Epidermal melanocyte (primary cell): ENCODE measurements around the gene S100A12.

Source experiments
- DNase-seq: peaks from one replicate; pipeline ENCODE4 v3.0.0; 2011; ENCODE audit warnings: low spot score; ENCODE audit not compliant: insufficient read length

S100A12 gene

DNA sequence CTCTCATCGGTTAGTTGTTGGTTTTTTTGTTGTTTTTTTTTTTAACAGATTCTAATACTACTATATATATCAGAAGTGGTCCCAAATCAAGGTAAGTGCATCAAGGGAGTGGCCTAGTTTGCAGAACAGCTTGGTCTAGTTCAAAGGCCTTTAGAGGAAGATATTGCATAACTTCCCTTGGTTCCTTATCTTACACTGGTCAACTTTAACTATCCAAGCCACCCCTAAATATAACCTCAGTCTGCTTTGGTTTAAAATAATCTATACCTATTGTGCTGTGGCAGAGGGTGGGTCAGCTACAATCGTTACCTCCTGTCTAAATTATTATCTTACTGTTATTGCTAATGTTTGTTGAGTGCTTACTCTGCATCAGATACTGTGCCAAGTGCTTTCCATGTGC, 6.9 kb downstream of the S100A12 start:
- no peak for DNase-seq

DNA sequence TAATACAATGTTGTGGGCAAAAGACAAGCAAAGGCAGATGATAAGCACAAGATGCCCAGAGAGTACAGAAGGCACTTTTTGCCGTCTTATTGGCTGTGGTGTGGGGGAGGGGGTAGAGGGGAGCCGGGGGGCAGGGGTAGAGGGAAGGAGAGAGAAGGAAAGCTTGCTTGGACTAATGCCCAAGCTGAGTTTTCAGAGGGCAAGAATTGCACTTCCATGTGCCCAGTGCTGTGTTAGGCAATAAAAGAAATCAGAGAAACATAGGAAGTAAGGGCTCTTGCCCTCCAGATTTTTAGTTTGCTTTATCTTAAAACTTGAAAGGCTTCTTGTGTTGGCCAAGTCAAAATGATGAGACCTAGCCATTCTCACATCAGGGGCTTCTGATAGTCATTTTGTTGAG, 8.3 kb downstream of the S100A12 start:
- no peak for DNase-seq

DNA sequence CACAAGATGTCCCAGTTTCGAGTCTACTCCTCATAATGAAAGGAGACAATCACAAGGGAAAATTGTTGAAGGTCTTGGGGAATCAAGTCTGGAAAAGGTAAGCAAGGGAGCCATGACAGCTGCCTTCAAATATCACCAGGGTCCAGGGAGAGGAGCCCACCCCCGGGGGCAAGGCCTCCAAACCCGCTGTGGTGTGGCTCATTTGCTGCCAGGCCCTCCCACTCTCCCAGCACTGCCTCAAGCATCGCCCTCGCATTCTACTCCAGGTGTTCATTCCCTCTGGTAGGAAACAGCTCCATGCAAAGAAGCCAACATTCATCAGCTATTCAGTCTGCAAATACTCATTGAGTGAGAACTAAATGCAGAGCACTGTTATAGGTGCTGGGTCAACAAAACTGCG, 9.2 kb downstream of the S100A12 start:
- DNase-seq: no peak

DNA sequence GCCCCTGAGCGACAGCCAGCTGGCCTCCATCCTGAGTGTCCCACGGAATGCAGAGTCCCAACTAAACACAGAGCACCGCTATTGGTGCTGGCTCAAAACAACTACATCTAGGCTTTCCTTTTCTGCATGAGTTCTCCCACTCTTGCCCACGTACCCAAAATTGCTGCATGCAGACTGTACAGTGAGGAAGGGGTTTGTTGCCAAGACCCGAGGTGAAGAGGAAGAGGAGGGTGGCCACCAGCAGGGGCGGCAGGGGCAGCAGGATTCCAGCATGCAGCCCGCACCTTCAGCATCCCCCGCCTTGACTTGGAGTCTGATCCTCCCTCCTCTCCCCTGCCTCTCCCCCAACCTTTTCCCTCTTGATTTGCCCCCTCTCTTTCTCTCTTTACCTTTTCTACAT, 9.7 kb downstream of the S100A12 start:
- no peak for DNase-seq

DNA sequence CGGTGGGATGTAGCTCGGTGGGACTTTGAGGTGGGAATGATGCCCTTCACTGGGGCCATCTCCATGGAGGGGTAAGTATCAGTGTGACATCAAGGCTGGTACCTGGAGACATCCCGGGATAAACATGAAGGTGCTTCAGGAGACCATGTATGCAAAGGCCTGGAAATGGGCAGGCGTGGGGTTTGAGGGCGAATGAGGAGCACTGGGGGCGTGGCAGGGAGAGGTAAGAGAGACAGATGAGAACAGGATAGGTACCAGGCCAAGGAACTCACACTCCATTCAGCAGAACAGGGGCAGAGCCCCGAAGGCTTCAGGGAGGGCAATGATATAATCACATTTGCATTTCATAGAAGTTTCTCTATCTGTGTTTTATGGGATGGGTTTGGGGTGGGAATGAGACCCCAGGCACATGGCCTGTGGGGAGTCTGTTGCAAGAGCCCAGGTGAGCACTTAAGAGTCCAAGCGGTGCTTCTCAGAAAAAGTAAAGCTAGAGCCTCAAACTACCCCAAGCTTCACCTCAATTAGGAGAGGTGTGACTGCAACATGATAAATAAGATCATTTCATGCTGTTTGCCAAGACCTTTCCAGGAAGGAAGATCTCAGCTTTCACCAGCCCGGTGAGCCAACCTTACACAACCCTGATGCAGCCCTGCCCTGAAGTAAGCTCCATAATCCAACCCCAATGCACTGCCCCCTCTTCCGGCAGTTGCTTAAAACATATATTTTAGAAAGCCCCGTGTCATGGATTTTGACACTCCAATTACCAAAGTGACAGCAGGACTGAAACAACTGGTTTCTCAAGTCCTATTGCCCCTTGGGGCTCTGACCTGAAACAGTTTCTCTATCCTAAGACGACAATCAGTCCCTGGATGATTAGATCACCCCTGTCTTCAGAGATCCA, 10.4 kb downstream of the S100A12 start:
- no peak for DNase-seq

DNA sequence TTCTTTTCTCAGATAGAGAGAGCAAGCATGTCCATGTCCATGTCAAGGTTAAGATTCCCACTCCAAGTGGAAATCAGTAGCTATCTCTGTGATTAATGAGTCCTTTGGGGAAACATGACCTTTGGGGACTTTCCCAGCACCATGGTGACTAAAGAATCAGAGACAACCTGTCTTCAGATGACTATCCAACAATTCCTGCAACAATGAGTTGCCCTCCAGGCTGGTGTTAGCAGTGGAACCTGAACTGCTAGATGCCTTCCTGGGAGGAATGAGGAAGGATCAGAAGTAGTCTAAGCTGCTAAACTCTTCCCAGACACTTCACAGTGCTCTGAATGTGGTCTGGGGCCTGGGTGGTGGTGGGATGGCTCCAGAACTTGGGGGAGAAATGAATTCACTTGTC, 11.3 kb downstream of the S100A12 start:
- DNase-seq: no peak

DNA sequence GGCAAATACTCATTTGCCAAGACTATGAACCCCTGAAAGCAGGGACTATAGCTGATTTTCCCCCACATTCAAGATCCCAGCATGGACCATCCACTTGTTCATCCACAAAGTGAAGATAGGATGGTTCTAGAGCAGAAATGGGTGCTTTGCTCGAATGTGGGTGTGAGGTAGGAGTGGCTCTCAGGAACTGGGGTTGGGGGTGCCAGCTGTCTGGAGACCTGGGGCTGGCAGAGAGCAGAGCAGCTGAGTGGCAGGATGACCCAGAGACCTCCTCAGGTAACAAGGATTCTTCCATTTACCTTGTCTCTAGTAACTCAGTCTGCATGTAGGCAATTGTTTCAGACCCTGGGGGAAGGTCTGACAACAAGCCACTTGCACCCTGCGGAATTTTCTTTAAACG, 11.8 kb downstream of the S100A12 start:
- no peak for DNase-seq

DNA sequence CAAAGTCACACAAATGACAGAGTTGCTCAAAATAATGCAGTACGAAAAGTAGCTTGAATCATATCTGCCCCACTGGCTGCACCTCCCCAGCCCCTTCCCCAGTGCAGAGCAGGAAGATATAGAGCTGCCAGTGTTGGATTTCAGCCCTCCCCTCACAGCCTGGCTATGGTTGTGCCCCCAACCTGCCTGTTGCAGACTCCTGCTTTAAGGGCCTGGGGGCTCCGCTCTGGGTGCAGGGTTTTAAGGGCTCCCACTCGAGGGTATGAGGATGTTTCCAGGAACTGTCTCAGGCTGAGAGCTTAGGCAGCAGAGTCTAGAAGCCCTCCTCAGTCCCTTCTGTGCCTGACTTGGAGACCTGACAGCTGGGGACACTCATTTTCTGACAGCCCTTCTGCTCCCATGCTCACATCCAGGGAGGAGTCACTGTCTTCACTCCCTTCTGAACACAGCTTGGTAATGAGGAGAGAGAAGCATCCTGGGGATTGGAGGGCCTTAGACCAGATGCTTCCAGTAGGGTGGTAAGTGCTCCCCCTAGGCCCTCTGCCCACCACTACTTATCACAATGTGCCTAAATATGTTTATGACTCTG, 13.1 kb downstream of the S100A12 start:
- no peak for DNase-seq

DNA sequence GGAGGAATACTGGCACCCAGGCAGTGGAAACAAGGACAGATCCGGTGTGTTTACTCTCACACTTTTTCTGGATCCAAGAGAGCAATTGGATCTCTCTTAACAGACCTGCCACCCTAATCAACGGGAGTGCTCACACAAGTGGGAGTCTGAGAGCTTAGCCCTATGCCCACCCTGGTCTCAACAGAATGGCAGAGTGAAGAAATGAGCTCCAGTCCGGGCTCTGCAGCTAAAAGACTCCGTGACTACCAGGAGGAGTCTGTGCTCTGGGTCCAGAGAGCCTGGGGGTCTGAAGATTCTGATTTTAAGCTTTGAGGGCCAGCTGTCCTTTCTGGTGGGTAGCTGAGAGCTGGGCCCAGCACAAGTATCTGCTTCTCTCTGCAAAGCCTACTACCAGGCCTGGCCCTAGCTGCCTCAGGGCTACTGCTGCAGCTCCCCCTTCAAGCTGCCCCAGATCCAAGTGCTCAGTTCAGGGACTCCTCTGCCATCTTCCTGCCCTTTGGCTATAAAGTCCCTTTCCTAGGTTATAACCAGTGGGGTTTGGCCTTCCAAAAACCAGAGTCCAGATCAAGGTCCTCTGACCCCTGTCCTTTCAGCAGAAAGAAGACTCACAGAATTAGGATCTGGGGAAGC, 13.8 kb downstream of the S100A12 start:
- DNase-seq: no peak

DNA sequence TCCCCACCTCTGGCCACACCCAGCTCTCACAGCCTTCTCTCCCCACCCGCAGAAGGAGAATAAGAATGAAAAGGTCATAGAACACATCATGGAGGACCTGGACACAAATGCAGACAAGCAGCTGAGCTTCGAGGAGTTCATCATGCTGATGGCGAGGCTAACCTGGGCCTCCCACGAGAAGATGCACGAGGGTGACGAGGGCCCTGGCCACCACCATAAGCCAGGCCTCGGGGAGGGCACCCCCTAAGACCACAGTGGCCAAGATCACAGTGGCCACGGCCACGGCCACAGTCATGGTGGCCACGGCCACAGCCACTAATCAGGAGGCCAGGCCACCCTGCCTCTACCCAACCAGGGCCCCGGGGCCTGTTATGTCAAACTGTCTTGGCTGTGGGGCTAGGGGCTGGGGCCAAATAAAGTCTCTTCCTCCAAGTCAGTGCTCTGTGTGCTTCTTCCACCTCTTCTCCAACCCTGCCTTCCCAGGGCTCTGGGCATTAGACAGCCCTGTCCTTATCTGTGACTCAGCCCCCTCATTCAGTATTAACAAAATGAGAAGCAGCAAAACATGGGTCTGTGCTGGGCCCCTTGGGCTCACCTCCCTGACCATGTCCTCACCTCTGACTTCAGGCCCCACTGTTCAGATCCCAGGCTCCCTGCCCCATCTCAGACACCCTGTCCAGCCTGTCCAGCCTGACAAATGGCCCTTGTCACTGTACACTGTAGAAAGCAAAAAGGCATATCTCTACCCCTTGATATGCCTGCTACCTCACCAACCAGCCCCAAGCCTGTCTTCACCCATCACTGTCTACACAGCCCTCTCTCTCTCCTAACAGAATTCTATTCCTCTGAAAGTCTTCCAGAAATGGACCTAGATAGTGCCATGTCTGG, 14.6 kb downstream of the S100A12 start:
- DNase-seq: no peak

DNA sequence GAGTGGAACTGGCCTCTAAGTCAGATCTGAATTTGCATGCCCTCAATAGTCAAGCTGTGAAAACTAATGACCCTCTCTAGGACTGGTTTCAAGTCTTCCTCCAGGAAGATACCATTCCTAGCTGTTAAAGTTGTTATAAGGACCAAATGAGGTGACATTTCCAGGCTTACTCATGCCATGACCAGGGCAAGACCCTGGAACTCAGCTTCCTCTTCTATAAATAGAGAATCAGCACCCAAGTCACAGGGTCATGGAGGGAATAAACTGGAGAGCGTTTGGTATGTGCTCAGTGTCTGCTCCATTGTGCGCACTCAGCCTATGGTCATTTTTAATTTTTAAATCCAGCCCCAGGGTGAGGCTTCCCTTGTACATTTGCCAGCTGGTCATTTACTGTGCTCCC, 15.2 kb downstream of the S100A12 start:
- no peak for DNase-seq

DNA sequence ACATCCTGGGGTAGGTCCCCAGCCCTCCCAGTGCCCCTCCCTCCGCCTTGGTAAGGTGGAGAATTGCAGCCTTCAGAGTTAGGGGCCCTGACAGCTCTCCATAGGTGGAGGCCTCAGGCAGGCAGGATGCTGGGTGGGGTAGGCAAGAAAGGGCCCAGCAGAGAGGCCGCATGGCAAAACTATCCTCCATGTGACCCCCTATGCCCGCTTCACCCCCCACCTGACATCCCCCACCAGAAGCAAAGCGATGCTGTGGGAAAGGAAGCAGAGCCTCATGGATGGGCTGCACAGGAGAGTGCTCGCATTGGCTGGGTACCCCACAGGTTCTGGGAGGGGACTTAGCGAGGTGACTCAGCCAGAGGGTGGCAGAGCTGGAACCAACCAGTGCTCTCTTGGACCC, 16.2 kb downstream of the S100A12 start:
- no peak for DNase-seq

DNA sequence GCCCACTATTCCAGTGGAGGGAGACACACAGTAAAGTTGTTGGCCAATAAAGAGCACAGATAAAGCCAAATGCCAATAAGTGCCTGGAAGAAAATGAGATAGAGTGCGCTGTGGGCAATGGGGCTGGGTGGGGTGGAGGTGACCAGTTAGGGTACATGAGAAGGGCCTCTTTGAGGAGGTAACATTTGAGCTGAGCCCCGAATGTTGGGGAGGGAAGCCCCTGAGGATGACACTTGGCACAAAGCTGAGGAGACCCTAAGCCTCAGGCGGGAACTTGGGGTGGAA, 16.8 kb downstream of the S100A12 start:
- DNase-seq: no peak

DNA sequence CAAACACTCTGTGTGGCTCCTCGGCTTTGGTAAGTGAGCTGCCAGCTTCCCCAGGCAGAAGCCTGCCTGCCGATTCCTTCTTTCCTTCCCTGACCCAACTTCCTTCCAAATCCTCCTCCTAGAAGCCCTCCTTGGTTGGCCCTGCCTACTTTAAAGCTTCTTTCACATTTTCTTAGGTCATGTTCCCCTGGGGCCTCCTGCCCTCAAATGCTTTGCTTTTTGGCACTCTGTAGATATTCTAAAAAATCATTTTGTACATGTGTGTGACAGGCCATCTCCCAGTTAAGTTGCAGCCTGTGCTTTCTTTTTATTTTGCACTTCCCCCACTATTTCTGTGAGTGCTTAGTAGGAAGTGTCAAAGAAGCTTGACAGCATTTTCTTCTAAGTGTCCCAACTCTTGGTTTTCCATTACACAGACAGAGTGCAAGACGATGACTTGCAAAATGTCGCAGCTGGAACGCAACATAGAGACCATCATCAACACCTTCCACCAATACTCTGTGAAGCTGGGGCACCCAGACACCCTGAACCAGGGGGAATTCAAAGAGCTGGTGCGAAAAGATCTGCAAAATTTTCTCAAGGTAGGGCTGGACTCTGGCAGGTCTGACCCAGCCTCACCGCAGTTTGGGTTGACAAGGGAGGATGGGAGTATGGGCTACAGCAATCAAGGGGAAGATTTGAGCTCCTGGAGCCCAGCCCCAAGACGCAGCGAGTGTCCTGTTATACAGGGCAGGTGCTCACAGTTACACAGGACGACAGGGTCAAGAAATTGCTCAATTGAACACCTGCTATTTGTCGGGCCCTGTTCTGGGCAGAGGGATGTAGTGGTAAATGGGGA, 17.3 kb downstream of the S100A12 start, which contains the start of gene S100A9:
Gene S100A9, plus strand, starts transcription at position 2 of the 838 bp plus-strand sequence. Its CDS starts 430 bp downstream, at position 432.
- DNase-seq: no peak

DNA sequence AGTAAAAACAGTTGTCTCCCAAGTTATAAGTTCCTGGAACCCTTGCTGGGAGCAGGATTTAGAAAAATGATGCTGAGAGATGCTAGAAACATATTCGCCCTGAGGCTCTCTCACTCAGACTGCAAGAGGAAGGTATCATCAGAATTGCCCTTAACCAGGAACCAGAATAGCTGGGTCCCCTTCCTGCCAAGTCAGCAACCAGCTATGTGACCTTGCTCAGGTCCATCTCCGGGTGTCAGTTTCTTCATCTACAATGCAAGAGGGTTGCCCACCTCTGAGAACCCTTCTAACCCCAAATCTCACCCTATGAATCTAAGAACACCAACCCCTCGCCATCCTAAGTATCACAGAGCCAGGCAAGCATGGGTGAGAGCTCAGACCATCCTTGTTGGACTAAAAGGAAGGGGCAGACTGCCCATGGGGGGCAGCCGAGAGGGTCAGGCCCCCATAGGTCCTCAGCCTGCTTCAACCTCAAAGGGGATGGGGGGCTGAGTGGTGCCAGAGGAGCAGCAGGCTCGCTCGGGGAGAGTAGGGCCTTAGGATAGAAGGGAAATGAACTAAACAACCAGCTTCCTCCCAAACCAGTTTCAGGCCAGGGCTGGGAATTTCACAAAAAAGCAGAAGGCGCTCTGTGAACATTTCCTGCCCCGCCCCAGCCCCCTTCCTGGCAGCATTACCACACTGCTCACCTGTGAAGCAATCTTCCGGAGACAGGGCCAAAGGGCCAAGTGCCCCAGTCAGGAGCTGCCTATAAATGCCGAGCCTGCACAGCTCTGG, 18.2 kb downstream of the S100A12 start:
- DNase-seq: no peak

DNA sequence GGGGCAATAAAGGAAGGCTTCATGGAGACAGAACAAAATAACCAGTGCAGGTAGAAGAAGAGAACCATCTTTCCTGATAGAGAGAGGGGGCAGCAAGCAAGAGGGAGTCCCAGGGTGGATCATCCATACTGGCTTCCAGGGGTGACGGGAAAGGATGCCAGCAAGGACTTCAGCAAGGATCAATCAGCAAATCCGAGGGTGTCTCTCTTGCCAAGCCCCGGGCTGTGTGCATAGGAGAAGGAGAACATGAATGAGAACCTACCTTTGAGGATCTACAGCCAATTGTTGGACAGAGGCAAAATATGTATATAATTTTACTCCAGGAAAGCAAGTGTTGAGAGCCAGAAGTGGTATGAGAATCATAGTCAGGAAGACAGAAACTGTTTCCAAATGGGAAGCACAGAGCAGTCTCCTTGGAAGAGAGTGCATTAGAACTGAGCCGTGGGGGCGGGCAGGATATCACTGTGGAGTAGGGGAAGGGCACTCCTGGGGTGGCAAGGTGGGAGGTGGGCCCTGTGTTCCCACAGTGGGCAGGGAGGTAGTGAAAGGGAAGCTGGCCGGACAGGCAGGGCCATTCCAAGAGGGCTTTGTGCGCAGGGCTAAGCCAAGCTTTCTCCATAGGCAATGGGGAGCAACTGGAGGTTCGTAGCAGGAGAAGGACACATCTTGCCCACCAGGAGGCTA, 18.9 kb downstream of the S100A12 start:
- no peak for DNase-seq

DNA sequence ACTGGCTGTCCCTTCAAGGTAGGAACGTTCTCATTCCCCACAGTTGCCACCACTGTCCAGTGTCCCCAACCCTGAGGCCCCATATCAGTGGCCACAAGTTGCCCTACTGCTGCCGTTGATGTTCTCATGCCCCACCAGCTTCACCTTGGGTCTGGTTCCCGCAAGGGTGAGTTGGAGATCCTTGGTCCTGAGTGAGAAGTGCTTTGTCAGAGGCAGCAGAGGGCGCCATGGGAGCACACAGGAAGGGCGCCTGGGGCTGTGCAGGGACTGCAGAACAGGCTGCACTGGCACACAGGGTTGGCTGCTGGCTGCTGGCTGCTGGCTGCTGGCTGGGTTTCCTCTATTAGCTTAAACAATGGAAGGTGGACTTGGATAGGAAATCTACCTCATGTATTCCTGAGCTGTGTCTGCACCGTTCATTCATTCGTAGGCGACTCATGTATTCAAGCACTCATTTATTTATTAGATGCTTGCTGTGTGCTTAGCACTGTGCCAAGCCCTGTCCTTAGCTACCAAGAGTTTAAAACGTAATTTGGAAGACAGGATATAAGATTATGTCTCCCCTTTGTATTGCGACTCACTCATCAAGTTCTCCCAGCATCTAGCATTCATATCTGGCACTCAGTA, 19.9 kb downstream of the S100A12 start:
- DNase-seq: no peak

DNA sequence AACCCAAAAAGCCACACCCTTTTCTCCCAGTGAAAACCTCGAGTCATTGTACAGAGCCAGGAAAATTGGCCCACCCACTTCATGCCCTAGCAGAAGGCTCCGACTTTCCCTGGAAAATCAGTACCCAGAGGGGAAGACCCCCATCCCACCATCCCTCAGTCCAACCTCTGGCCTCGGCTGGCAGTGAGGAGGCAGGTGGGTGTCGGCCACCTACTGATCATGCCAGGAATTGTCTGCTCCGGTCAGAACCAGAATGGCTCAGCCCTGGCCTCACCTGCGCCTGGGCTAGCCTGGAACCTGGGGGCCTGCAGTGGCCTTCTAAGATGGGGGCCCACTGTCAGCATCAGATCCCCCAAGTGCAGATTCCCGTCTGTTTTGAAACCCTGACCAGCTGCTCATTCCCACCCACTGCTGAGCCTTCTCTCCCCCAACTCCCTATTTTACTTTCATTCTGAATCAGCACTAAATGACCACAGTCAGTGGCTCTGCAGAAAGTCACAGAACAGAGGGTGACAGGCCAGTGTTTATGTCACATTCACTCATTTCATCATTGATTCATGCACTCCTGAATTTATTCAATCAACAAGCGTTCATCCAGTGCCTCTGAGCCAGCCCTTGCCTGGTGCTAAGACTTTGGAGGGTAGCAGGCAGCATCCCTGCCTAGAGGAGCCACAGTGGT, 20.8 kb downstream of the S100A12 start:
- DNase-seq: no peak
